Stomach (tissue), 9 donors: Measurements from ENCODE around the gene PARL. TPM values are rescaled to one million over a fixed set of nuclear protein-coding genes. Genes with fewer than 3 reads are reported as not detected.

ENCODE experiments used
- DNase-seq, 2 donors: peaks; one replicate each; pipeline versions ENCODE4 v3.0.0 to v3.0.0-alpha.2; 2013 to 2019
- H3K27ac ChIP-seq, 5 donors: fragments of 200-600 bp in 4 of 5; sonication (generic) in 4 of 5; one replicate each; pipeline ENCODE4 v1.5.1; 2013 to 2019; ENCODE audit warnings: mild to moderate bottlenecking in 1 of 5, moderate library complexity in 1 of 5
- H3K27me3 ChIP-seq, 3 donors: fragments of 200-600 bp; sonication (generic); one replicate each; pipeline ENCODE4 v1.5.1; 2017 to 2019; ENCODE audit warnings: mixed run types in 1 of 3
- H3K36me3 ChIP-seq, 4 donors: fragments of 200-600 bp; sonication (generic); 1 replicate in 3 of 4; 2 replicates in 1 of 4; pipeline ENCODE4 v1.5.1; 2016 to 2019
- H3K4me1 ChIP-seq, 4 donors: fragments of 200-600 bp; sonication (generic); one replicate each; pipeline ENCODE4 v1.5.1; 2016 to 2019
- H3K4me3 ChIP-seq, 4 donors: fragments of 200-600 bp; sonication (generic) in 3 of 4; one replicate each; pipeline ENCODE4 v1.5.1; 2016 to 2019; ENCODE audit warnings: mild to moderate bottlenecking in 1 of 4
- H3K9me3 ChIP-seq, 4 donors: fragments of 200-600 bp; sonication (generic); one replicate each; pipeline ENCODE4 v1.5.1; 2016 to 2019
- EP300 ChIP-seq: sonication (generic); formaldehyde crosslinking; IDR thresholded peaks from one replicate; pipeline ENCODE4 v1.6.1; 2017; ENCODE audit warnings: antibody characterized with exemption
- POLR2A ChIP-seq, 4 donors: fragments of 450-650 bp; IDR thresholded peaks; one replicate each; pipeline ENCODE4 v1.6.1; 2016; ENCODE audit warnings: antibody characterized with exemption in 4 of 4, control low read depth in 2 of 4, mild to moderate bottlenecking in 1 of 4, moderate library complexity in 1 of 4
- POLR2AphosphoS5 ChIP-seq, 3 donors: sonication (generic); formaldehyde crosslinking; IDR thresholded peaks; one replicate each; pipeline ENCODE4 v1.6.1; 2016; ENCODE audit warnings: antibody characterized with exemption in 3 of 3
- WGBS, 5 donors: extraction: QIAGEN DNeasy Blood & Tissue Kit in 3 of 5; methylation state at CpG; one replicate each; pipeline versions ENCODE4 v1.1.5 to v1.1.7; 2013 to 2018; 5-methylcytosine and 5-hydroxymethylcytosine counted together
- intact Hi-C: fragments of 100-400 bp; cut with DNase I; formaldehyde crosslinking; loops from one replicate; pipeline ENCODE4 v1.15.1; 2023; ENCODE audit warnings: low total_unique reads
- polyA plus RNA-seq, 3 donors: library from polyadenylated mRNA; stranded (reverse); fragments of 200-250 nt; gene quantifications; one replicate each; pipeline ENCODE4 v1.2.3, GENCODE V29; 2013
- total RNA-seq, 5 donors: library from RNA; depleted of rRNA; stranded (reverse); fragments of >200 nt; gene quantifications; one replicate each; pipeline versions ENCODE4 v1.1.0 to v1.2.3, GENCODE V29; 2014 to 2016
- TF ChIP-seq, protein P1 (sequence below), 7 experiments: fragments of 450-650 bp in 4 of 7; fragments of 200-600 bp in 3 of 7; sonication (generic) in 3 of 7; IDR thresholded peaks; one replicate each; pipeline ENCODE4 v1.5.1; 2016 to 2019; ENCODE audit warnings: antibody characterized with exemption in 7 of 7, control low read depth in 2 of 7, mild to moderate bottlenecking in 1 of 7
- donor health status: healthy with polysubstance abuse.
- donor health status: Bipolar disorder and iron deficiency.
- donor health status: healthy.

The PARL gene
- total and polyA plus RNA-seq, 8 donors: 54.3 to 116 (median 85.0) TPM

DNA sequence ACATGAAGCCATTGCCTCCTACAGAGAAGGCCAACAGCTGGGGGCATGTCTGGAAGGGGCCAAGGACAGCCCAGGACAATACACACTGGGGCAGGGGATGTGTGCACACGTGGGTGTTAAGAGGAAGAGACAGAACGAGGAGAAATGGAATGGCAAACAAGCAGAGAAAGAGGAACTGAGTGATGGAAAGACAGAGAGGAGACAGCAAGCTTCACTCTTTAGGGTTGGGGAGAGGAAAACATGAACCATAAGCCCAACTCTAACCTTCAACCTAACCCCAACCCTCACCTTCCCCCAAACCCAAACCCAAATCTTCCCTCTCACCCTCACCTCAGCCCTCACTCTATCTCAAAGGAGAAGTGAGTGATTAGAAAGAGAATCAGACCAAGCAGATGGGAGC is 11.9 kb upstream of the PARL start:
- no peaks in the 10 kb centered on the region for H3K4me1 ChIP-seq
- 37 to 68% (median 54%) methylated on average over 2 of the region's 2 CpGs for WGBS, 5 donors
- H3K4me3 ChIP-seq: no peak overlapping the region
- TF ChIP-seq, protein P1, sequence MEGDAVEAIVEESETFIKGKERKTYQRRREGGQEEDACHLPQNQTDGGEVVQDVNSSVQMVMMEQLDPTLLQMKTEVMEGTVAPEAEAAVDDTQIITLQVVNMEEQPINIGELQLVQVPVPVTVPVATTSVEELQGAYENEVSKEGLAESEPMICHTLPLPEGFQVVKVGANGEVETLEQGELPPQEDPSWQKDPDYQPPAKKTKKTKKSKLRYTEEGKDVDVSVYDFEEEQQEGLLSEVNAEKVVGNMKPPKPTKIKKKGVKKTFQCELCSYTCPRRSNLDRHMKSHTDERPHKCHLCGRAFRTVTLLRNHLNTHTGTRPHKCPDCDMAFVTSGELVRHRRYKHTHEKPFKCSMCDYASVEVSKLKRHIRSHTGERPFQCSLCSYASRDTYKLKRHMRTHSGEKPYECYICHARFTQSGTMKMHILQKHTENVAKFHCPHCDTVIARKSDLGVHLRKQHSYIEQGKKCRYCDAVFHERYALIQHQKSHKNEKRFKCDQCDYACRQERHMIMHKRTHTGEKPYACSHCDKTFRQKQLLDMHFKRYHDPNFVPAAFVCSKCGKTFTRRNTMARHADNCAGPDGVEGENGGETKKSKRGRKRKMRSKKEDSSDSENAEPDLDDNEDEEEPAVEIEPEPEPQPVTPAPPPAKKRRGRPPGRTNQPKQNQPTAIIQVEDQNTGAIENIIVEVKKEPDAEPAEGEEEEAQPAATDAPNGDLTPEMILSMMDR (IDR thresholded peaks at IDR 0.05): no peak
- TF ChIP-seq POLR2AphosphoS5 (IDR thresholded peaks at IDR 0.05) (no peak), POLR2A (IDR thresholded peaks at IDR 0.05) (no peak), EP300 (no peak)
- intact Hi-C loops: loop anchor here (5.0 to 10.0 kb wide), 3 partner anchors 121 to 338 kb away; partner anchors contain the start of genes ABCC5 and EIF2B5
- no peak for DNase-seq
- peaks cover 0 to 37% (median 0%) of the 10 kb centered on the region in 3 donors for H3K27me3 ChIP-seq
- H3K27ac ChIP-seq: no peak overlapping the region
- H3K36me3 ChIP-seq: no peaks in the 10 kb centered on the region
- H3K9me3 ChIP-seq: no peaks in the 10 kb centered on the region

DNA sequence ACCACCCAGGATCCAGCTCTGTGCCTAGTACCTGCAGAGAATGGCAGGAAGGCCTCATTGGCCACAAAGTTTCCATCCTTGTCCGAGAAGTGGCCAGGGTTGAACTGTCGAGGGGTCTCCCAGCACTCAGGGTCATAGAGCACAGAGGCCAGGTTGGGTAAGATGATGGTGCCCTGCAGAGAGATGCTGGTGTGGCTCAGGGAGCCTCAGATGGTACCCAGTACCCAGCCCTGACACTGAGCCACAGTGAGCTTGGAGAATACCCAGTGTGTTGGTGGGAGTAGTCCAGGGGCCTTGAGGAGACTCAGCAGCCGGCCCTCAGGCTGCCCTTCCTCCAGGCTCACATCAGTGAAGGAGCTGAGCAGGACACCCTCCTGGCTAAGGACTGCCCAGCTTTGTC is 11.5 kb upstream of the PARL start:
- TF ChIP-seq POLR2AphosphoS5 (IDR thresholded peaks at IDR 0.05): no peak
- TF ChIP-seq EP300: no peak
- TF ChIP-seq POLR2A (IDR thresholded peaks at IDR 0.05): no peak
- TF ChIP-seq, protein P1 (IDR thresholded peaks at IDR 0.05): no peak
- H3K27ac ChIP-seq: no peak overlapping the region
- H3K27me3 ChIP-seq: peaks cover 0 to 37% (median 0%) of the 10 kb centered on the region in 3 donors
- WGBS, 5 donors: 73 to 87% (median 83%) methylated on average over 3 of the region's 3 CpGs
- H3K36me3 ChIP-seq: no peaks in the 10 kb centered on the region
- H3K9me3 ChIP-seq: no peaks in the 10 kb centered on the region
- no peaks in the 10 kb centered on the region for H3K4me1 ChIP-seq
- intact Hi-C loops: loop anchor here (5.0 to 10.0 kb wide), 3 partner anchors 121 to 339 kb away; partner anchors contain the start of genes ABCC5 and EIF2B5
- no peak overlapping the region for H3K4me3 ChIP-seq
- no peak for DNase-seq

DNA sequence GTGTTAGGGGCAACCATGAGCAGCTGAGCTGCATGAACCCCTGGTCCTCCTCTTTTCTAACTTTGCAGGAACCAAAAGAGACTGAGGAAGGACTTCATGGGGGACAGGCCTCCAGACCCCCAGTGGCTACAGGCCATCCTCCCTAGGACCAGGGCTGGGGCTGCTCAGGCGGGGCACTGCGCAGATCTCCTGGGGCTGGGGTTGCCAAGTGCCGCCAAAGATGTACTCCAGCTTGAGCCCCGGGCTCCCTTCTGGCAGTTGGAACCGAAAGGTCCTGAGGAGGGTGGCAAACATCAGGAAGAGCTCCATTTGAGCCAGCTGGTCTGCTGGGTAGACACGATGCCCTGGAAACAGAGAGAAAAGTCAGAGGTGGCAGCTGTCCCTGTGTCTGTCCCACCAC is 11.1 kb upstream of the PARL start:
- 81 to 89% (median 86%) methylated on average over 6 of the region's 6 CpGs for WGBS, 5 donors
- TF ChIP-seq POLR2A (IDR thresholded peaks at IDR 0.05): no peak
- TF ChIP-seq EP300: no peak
- no peak for TF ChIP-seq POLR2AphosphoS5 (IDR thresholded peaks at IDR 0.05)
- TF ChIP-seq, protein P1 (IDR thresholded peaks at IDR 0.05): no peak
- DNase-seq: no peak

DNA sequence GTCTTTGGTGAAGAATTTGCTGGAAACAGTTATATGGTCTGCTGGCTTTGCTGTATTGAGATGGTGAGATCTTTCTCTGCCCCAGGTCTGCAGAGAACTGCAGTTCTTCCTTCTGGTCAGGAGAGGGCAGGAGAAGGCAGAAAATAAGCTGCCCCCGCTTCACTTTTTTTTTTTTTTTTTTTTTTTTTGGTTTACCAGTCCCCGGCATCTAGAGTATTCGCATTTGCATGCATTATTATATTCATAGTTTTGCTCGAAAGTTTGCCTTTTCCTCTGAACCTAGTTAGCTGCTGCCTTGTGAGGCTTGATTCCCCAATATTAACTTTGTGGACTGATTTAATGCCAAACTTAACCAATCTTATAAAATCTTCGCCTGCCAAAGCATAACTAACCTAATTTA is 10.6 kb upstream of the PARL start:
- 18 to 21% (median 19%) methylated on average over 5 of the region's 5 CpGs for WGBS, 5 donors
- peaks cover 0 to 38% (median 0%) of the 10 kb centered on the region in 3 donors for H3K27me3 ChIP-seq
- no peaks in the 10 kb centered on the region for H3K36me3 ChIP-seq
- H3K27ac ChIP-seq: no peak overlapping the region
- no peaks in the 10 kb centered on the region for H3K4me1 ChIP-seq
- peak in 1 of 2 donors; percentile 66 for DNase-seq
- no peak overlapping the region for H3K4me3 ChIP-seq
- intact Hi-C loops: loop anchor here (5.0 to 10.0 kb wide), 3 partner anchors 122 to 340 kb away; partner anchors contain the start of genes ABCC5 and EIF2B5
- no peaks in the 10 kb centered on the region for H3K9me3 ChIP-seq
- TF ChIP-seq POLR2AphosphoS5 (IDR thresholded peaks at IDR 0.05) (no peak), POLR2A (IDR thresholded peaks at IDR 0.05) (no peak), EP300 (no peak)
- TF ChIP-seq, protein P1 (IDR thresholded peaks at IDR 0.05): peak in 5 of 7 experiments; percentile 68 to 90 (median 76)

More for the DNA sequence above, 11.1 kb upstream of the PARL start:
- Histone ChIP-seq H3K36me3 (no peaks in the 10 kb centered on the region), H3K9me3 (no peaks in the 10 kb centered on the region), H3K27ac (no peak overlapping the region), H3K4me3 (no peak overlapping the region), H3K4me1 (no peaks in the 10 kb centered on the region), H3K27me3 (peaks cover 0 to 41% (median 0%) of the 10 kb centered on the region in 3 donors)
- intact Hi-C loops: loop anchor here (5.0 to 10.0 kb wide), 3 partner anchors 122 to 339 kb away; partner anchors contain the start of genes ABCC5 and EIF2B5
